HG03045 (cell line): ENCODE data around the gene KIAA1586.
"Not testable (repeated sequence)": the region's sequence is repeated elsewhere in the genome, so short reads cannot be mapped to it uniquely, and the experiment has no call there.

Experiments
- ATAC-seq: cut with Tn5 transposase; IDR thresholded peaks from one replicate; pipeline ENCODE4 v1.9.1; 2021; ENCODE audit warnings: mild to moderate bottlenecking, moderate library complexity; ENCODE audit not compliant: unreplicated experiment

The KIAA1586 gene, protein sequence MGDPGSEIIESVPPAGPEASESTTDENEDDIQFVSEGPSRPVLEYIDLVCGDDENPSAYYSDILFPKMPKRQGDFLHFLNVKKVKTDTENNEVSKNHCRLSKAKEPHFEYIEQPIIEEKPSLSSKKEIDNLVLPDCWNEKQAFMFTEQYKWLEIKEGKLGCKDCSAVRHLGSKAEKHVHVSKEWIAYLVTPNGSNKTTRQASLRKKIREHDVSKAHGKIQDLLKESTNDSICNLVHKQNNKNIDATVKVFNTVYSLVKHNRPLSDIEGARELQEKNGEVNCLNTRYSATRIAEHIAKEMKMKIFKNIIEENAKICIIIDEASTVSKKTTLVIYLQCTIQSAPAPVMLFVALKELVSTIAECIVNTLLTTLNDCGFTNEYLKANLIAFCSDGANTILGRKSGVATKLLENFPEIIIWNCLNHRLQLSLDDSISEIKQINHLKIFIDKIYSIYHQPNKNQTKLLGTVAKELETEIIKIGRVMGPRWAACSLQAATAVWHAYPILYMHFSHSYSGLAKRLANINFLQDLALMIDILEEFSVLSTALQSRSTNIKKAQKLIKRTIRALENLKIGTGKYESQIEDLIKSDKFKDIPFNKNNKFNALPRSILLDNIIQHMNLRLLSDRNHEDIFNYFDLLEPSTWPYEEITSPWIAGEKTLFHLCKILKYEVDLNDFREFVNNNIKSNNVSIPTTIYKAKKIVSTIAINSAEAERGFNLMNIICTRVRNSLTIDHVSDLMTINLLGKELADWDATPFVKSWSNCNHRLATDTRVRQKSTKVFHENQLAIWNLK

DNA sequence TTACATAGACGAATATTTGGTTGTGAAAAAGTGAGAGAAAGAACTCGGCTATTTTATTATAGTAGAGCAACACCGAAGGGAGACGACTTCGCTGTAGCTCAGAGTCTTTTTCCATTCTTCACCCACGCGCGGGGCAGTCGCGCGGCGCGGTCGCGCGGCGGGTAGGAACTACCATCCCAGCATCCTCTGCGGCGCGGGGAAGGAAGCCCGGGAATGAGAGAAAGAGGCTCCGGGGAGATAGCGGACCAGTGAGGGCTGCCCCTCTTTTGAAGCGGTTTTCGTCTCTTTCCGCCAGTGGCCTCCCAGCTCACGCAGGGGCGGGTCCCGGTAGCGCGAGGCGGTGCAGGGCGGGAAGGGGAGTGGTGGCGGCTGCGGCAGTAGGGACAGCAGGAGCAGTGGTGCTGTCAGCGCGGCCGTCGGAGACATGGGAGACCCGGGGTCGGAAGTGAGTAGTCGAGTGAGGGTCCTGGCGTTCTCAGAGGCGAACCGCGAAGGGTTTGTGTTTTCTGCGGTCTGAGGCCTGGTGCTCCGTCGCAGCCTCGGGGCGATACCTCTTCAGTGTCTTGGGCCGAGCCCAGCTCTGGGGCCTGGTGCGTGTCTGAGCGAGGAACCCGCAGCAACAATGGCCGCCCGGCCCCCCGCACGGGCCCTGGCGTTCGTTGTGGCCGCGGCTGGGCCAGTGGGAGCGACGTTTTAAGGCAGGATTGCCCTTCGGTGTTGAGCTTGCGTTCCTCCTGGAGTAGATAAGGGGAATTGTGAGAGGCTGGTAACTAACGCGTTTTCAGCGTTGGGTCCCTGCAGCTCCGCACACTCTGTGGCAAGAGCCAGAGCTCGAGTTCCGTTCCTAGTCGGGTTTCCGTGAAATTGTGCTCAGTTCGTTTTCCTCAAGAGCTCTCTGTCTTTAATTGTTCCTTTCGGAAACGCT is at the start of gene KIAA1586:
Gene KIAA1586 (plus strand): TSS at position 362 of the 925 bp plus-strand sequence. CDS start 63 bp downstream, at position 425.
- peak; percentile 98 for ATAC-seq

DNA sequence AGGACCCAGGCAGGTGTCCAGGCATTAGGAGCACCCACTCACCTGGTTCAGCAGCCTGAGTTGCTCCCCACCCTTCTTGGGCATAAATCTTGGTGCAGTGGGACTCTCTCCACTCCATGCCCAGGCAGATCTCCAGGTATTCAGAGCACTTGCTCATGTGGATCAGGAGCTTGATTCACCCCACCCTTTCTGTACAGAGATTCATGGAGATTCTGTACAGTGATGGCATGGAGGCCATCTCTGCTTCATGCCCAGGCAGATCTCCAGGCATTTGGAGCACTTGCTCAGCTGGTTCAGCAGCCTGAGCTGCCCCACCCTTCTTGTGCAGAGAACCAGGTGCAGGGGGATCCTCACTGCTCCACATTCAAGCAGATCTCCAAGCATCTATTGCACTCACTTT is 47.4 kb upstream of the KIAA1586 start:
- no peak for ATAC-seq

DNA sequence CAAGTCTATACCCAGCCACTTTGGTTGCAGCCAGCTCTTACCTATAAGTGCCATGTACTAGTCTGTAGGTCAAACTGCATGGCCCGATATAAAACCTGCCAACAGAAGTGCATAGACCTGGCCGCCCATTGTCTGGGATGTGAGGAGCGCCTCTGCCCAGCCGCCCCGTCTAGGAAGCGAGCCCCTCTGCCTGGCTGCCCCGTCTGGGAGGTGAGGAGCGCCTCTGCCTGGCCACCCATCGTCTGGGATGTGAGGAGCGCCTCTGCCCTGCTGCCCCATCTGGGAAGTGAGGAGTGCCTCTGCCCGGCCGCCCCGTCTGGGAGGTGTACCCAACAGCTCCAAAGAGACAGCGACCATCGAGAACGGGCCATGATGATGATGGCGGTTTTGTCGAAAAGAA is 46.7 kb upstream of the KIAA1586 start:
- ATAC-seq, result not testable (repeated sequence)

DNA sequence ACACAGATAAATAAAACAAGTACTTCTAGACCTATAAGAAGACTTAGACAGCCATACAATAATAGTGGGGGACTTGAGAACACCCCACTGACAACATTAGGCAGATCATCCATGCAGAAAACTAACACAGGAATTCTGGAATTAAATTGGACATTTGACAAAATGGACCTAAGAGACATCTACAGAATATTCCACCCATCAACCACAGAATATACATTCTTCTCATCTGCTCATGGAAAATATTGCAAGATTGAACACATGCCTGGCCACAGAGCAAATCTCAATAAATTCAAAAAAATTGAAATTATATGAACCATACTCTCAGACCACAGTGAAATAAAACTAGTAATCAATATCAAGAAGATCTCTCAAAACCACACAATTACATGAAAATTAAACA is 44.3 kb upstream of the KIAA1586 start:
- ATAC-seq, result no peak

DNA sequence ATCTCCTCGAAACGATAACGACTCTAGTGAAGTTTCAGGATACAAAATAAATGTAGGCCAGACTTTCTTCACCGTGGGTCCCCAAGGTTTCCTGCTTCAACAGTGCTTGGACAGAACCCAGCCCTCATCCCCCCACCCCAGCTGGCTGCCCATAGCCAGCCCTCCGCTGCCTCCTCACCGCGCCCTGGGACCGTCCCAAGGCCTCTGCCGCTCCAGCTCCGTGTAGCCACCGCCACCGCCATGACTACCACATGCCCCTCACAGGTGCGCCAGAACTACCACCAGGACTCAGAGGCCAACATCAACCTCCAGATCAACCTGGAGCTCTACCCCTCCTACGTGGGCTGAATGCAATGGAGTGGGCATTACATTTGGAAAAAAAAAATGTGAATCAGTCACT is 42.2 kb upstream of the KIAA1586 start:
- ATAC-seq, result no peak

DNA sequence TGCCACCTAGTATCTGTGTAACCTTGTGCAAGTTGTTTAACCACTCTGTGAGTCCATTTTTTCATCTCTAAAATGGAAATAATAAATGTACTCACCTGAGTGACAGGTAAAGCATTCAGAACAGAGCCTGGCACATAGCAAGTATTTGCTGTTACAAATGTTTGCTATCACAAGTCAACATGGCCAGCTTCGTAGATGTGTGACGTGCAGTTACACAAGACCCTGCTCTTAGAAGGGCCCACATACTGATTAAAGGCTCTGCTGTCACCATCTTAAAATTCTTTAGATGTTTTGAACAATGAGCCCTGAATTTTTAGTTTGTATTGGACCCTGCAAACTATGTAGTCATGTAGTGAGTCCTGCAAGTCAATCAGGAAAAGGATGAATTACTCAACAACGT is 40.4 kb upstream of the KIAA1586 start:
- ATAC-seq, result no peak

DNA sequence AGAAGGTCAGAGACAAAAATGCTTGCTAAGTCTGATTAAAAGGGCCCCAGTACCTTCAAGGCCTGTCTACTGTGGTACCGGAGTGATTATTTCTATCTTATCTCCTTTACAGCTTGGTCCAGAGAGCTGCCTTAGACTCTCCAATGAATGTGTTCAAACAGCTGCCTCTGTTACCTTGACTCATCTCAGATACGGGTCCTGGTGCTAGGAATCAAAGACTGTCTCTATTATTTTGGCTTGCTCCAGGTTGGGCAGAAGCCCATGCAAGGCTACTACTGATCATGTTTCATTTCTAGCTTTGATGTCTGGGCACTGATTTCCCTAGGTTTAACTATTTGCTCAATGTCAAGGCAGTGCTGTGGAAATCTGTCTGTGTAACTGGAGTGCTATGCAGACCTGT is 38.4 kb upstream of the KIAA1586 start:
- not testable (repeated sequence) for ATAC-seq

DNA sequence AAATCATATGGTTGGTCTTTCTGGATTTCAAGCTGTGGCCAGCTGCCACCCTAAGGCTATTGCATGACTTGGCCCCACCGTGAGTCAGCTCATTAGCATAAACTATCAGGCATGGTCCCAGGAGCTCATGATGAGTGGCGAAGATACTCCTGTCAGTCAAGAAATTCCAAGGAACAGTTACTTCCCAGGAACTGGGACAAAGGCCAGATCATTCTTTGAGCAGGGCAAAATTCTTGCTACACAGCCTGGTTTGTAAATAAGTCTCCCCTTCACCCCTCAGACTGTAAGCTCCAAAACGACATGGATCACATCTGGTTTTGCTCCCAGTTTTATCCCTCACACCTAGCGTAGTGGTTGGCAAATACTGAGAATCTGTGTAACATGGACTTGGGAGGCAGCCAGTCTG is 33.0 kb upstream of the KIAA1586 start:
- no peak for ATAC-seq

DNA sequence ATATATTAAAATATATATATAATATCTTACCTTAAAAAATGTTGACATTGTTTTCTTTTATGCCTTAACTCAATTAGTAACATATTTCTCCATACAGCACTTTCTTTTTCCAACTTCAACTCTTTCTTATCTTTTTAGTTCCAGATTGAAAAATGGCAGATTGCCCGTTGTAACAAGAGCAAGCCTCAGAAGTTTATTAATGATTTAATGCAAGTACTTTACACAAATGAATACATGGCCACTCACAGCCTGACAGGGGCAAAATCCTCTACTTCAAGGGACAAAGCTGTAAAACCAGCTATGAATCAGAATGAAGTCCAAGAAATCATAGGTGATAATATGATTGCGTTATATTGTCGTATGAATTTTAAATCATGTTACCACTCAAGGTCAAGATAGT is 29.4 kb upstream of the KIAA1586 start:
- ATAC-seq, result no peak

DNA sequence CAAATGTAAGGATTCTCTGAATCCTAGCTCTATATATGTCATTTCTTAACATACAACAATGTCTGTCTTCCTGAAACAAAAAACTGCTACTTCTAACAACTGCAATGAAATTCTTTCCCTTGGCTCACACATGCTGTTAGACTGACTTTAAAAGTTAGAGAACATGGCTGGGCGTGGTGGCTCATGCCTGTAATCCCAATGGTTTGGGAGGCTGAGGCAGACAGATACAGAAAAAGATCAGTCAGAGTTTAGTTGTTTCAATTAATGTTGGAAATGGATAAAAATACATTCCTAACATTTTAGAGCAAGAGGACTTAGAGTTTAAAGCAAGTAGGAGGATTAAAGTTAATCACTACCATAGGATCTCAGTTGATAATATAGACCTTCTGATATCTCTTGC is 28.7 kb upstream of the KIAA1586 start:
- no peak for ATAC-seq

DNA sequence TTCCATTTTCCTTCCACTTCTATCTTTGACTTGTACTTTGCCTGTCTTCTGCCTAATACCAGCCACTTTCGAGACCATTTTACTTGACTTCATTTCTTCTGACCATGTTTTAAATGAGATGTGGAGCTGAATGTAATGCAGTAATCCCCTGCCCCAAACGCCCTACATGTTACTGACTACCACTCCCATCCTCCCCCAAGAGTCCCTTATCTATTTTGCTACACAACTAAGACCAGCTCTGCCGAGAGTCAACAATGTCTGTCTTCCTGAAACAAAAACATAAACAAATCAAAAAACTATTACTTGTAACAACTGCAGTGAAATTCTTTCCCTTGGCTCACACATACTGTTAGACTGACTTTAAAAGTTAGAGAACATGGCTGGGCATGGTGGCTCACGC is 27.1 kb upstream of the KIAA1586 start:
- no peak for ATAC-seq

DNA sequence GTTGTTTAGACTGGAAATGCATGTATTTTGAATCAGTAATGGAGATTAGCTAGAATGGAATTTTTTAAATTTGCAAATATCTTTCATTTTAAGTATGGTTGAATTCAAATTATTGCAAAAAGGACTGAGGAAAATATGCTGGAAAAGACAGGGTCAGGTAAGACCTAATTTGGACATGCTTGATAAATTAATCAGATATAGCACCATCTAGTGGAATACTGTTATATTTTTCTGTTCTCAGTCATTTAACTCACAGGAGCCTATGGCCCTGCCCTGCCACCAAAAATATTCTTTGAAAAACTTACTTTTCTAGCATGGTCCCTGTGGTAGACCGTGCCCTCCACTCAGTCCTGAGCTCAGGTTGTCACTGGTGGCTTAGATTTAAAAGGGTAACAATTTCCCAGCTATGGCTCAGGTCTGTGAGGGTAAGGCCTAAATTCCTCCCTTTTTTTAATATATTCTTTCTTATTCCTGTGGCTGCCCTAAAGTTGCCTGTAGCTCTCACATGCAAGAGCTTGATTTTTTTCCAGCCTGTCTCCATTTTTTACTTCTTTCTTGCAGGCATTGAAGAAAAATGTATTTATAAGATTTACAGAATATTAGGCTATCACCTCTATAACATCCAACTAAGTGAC is 25.3 kb upstream of the KIAA1586 start:
- peak; percentile 71 for ATAC-seq

DNA sequence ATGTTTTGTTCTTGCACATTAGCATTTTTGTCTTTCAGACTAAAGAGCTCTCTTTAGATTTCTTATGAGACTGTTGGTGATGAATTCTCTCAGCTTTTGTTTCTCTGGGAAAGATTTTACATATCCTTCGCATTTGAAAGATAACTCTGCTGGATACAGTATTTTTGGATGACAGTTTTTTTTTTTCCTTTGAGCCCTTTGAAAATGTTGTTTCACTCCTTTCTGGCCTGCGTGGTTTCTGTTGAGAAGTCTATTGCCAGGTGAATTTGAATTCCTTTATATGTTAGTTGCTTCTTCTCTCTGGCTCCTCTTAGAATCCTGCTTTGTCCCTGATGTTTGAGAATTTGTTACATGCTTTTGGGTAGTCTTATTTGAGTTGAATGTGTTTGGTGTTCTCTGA is 22.2 kb upstream of the KIAA1586 start:
- no peak for ATAC-seq

DNA sequence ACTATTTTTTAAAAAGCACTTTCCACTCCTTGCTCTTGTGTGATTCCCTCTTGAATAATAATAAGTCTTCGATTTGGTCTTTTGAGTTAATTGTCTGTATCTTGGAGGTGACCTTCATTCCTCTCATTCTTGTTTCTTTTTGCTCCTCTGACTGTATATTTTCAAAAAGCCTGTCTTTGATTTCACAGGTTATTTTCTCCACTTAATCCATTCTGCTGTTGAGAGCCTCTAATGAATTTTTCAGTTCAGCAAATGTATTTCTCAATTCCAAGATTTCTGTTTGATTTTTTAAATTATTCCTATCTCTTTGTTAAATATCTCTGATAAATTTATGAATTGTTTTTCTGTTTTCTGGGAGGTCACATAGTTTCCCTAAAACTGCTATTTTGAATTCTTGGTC is 21.7 kb upstream of the KIAA1586 start:
- no peak for ATAC-seq

DNA sequence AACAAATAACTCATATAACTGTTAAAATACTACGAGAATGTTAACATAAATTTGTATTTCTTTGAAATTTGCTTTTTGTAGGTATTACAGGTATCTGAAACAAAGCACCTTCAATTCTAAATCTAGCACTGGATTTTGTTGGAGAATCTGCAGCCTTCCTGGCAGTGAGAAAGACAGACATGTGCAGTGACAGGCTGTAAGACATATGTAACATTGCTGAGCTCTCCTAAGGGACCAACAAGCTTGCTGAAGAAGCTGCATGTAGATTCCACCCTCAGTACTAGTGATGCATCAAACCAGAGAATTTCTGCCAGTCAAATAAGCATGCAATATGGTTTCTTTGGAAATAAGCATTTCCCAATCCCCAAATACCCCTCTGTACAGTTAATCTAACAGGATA is 20.5 kb upstream of the KIAA1586 start:
- ATAC-seq, result no peak

DNA sequence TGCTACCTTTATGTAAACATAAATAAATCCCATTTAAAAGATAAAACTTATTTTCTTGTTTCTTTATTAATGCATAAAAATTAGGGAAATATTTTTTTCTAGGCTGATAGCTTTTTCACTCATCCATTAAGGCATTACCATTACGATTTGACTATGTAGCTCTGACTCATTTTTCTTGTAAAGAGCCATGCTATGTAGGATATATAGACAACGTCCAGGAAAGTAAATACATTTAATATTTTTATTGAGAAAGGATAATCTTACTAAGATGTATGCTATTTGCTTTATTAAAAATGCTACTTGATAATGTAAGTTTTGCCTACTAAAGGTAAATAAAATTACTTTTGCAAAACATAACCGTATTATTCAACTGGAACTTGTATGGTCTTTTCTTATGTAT is 19.2 kb upstream of the KIAA1586 start:
- no peak for ATAC-seq

DNA sequence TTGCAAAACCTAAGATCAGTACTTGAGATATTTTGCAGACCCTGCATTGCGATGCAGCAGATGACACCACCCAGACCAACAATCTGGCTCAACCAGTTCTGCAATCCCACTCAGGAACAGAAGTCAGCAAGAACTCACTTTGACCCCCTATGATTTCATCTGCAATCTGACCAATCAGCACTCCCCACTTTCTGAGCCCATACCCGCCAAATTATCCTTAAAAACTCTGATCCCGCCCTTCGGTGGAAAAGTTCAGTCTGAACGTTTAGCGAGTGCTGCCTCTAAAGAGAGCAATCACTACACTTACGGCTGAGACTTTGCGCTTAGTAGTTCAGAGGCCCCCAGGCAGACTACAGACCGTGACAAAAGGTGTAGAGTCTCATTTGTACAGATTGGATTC is 17.3 kb upstream of the KIAA1586 start:
- ATAC-seq, result no peak

DNA sequence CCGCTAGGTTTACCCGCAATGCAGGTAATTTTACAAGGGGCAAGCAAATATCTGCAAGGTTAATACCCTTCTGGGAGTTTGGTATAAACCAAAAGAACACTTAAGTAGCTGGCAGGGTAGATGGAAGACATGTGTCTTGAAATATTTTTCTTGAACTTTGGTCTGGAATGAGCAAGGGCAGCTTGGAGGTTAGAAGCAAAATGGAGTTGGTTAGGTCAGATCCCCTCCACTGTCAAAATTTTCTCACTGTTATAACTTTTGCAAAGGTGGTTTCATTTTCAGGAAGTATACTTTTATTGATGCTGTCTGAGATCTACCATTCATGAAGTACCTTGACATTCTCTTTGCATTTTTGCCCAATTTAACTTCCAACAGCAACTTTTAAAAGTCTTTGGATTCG is 13.3 kb upstream of the KIAA1586 start:
- ATAC-seq, result no peak

DNA sequence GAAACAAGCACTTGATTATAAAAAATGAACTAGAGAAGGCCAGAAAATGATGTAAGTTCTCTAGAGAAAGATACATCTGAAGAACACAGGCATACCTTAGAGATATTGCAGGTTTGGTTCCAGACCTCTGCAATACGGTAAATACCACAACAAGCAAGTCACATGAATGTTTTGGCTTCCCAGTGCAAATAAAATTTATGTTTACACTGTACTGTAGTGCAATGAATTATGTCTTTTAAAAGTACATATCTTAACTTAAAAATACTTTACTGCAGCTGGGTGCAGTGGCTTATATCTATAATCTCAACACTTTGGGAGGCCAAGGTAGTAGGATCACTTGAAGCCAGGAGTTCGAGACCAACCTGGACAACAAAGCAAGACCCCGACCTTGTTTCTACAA is 10.9 kb upstream of the KIAA1586 start:
- no peak for ATAC-seq

DNA sequence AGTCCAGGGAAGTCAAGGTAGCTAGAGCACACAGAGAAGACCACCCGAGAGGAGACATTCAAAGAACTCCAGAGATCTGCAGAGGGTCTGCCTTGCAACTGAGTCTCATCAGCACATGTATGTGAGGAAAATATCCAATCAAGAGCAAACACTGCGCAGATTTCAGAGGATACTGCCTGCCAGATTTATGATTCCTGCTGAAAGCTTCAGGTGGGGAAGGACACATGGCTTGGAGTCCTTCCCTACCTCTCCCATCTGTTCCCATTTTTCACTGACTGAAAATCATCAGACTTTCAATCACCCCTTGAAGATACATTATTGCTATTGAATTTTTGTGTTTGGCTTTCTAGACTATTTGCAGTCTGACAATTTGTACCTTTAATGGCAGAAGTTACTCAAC is 7.6 kb upstream of the KIAA1586 start:
- ATAC-seq, result no peak

DNA sequence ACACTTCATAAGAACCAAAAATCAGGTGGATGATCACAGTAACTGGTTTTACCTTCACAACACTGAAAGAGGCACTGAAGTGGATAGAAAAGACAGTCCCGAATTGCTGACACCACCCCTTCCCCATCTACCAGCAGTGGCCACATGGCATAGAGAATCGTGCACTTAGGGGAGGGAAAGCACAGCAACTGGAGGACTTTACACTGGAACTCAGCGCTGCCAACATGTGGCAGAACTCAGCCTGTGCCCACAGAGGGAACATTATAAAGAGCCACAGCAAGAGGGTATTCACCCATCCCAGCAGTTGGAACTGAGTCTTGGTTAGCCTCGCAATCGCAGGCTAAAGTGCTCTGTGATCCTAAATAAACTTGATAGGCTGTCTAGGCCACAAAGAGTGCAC is 6.5 kb upstream of the KIAA1586 start:
- ATAC-seq, result no peak
